Dedifferentiated amniotic fluid mesenchymal stem cell (primary cell): ENCODE data around the gene RAX2.
"Not testable (repeated sequence)": the region's sequence is repeated elsewhere in the genome, so short reads cannot be mapped to it uniquely, and the experiment has no call there.

ENCODE experiments used
- DNase-seq: peaks from one replicate; pipeline ENCODE4 v3.0.0-alpha.2; 2016; ENCODE audit errors: extremely low spot score

Gene RAX2

GRCh38 chr19:3778104-3778867, 6.3 kb upstream of the RAX2 start:
- no peak for DNase-seq

GRCh38 chr19:3776479-3777040, 4.5 kb upstream of the RAX2 start:
- no peak for DNase-seq

GRCh38 chr19:3775831-3776230, 3.8 kb upstream of the RAX2 start:
- no peak for DNase-seq

GRCh38 chr19:3775374-3775711, 3.3 kb upstream of the RAX2 start:
- DNase-seq: no peak

GRCh38 chr19:3774621-3775373, 2.8 kb upstream of the RAX2 start:
- no peak for DNase-seq

GRCh38 chr19:3773814-3774515, 1.9 kb upstream of the RAX2 start:
- DNase-seq: no peak

- DNase-seq: no peak
These were observed 775 bp downstream of the RAX2 start for GRCh38 chr19:3771000-3771905.

GRCh38 chr19:3770136-3770999, 1.7 kb downstream of the RAX2 start:
- DNase-seq: no peak

GRCh38 chr19:3769494-3769893, 2.5 kb downstream of the RAX2 start:
- no peak for DNase-seq

- DNase-seq: no peak
These were observed 3.3 kb downstream of the RAX2 start for GRCh38 chr19:3768748-3769099.

GRCh38 chr19:3768015-3768747, 3.8 kb downstream of the RAX2 start:
- DNase-seq: no peak

GRCh38 chr19:3767050-3767449, 5.0 kb downstream of the RAX2 start:
- no peak for DNase-seq

- DNase-seq: no peak
These were observed 5.5 kb downstream of the RAX2 start for GRCh38 chr19:3766520-3766919.

GRCh38 chr19:3765757-3766156, 6.3 kb downstream of the RAX2 start:
- DNase-seq: not testable (repeated sequence)

GRCh38 chr19:3765121-3765520, 6.9 kb downstream of the RAX2 start:
- no peak for DNase-seq

GRCh38 chr19:3762501-3763459, 9.2 kb downstream of the RAX2 start, which contains the start of gene MRPL54:
TSS of gene MRPL54 (plus strand) at chr19:3762682. CDS start at chr19:3762701, 19 bp downstream.
- DNase-seq: peak; percentile 99

- no peak for DNase-seq
These were observed 9.9 kb downstream of the RAX2 start for GRCh38 chr19:3762130-3762473.

- peak; percentile 85 for DNase-seq
These were observed 10.5 kb downstream of the RAX2 start, which contains the start of gene APBA3 for GRCh38 chr19:3761382-3762129. TSS of gene APBA3 (minus strand) at chr19:3761692. CDS start at chr19:3760264, 1,428 bp downstream.
